Hepatic stellate cell (primary cell): ENCODE data around the gene IFIT3.
"Not testable (repeated sequence)": the region's sequence is repeated elsewhere in the genome, so short reads cannot be mapped to it uniquely, and the experiment has no call there.

Source experiments
- DNase-seq: peaks from one replicate; pipeline ENCODE4 v3.0.0; 2011; ENCODE audit warnings: low spot score

IFIT3 gene

GRCh38 chr10:89337484-89337883, 9.7 kb downstream of the IFIT3 start:
- no peak for DNase-seq

GRCh38 chr10:89338713-89339112, 10.9 kb downstream of the IFIT3 start:
- no peak for DNase-seq

GRCh38 chr10:89339875-89340274, 12.1 kb downstream of the IFIT3 start:
- DNase-seq: no peak

- DNase-seq: no peak
Observed at GRCh38 chr10:89341649-89342048, 13.9 kb downstream of the IFIT3 start.

- peak; percentile 25 for DNase-seq
Observed at GRCh38 chr10:89342206-89342958, 14.6 kb downstream of the IFIT3 start.

- DNase-seq: no peak
Observed at GRCh38 chr10:89343089-89343767, 15.4 kb downstream of the IFIT3 start.

- DNase-seq: no peak
Observed at GRCh38 chr10:89344156-89344555, 16.4 kb downstream of the IFIT3 start.

GRCh38 chr10:89345367-89346000, 17.7 kb downstream of the IFIT3 start:
- no peak for DNase-seq

GRCh38 chr10:89346405-89347254, 18.8 kb downstream of the IFIT3 start:
- DNase-seq: no peak

GRCh38 chr10:89347701-89348457, 20.1 kb downstream of the IFIT3 start:
- no peak for DNase-seq

GRCh38 chr10:89348481-89348880, 20.7 kb downstream of the IFIT3 start:
- no peak for DNase-seq

- DNase-seq: no peak
Observed at GRCh38 chr10:89348975-89349374, 21.2 kb downstream of the IFIT3 start.

- not testable (repeated sequence) for DNase-seq
Observed at GRCh38 chr10:89350631-89351315, 23.0 kb downstream of the IFIT3 start.

GRCh38 chr10:89351412-89351779, 23.6 kb downstream of the IFIT3 start:
- DNase-seq: no peak

- DNase-seq: peak; percentile 62
Observed at GRCh38 chr10:89351780-89352597, 24.2 kb downstream of the IFIT3 start.

GRCh38 chr10:89352802-89353201, 25.0 kb downstream of the IFIT3 start:
- no peak for DNase-seq

GRCh38 chr10:89355394-89355931, 27.7 kb downstream of the IFIT3 start:
- no peak for DNase-seq

- DNase-seq: no peak
Observed at GRCh38 chr10:89357096-89357495, 29.3 kb downstream of the IFIT3 start.

GRCh38 chr10:89357975-89358374, 30.2 kb downstream of the IFIT3 start:
- no peak for DNase-seq

GRCh38 chr10:89360157-89360556, 32.4 kb downstream of the IFIT3 start:
- DNase-seq: no peak
